PC-3 (cell line): ENCODE data around the gene OMG. TPM values are rescaled to one million over a fixed set of nuclear protein-coding genes. Genes with fewer than 3 reads are reported as not detected.
"Not testable (repeated sequence)": the region's sequence is repeated elsewhere in the genome, so short reads cannot be mapped to it uniquely, and the experiment has no call there.

Experiments used
- ATAC-seq: fragments of 200-7000 bp; cut with Tn5 transposase; 2 replicates; pipeline ENCODE4 v1.9.1; 2020; ENCODE audit warnings: mild to moderate bottlenecking, moderate library complexity
- BruUV-seq: library from RNA; stranded (reverse); fragments of 400-500 nt; replicated peaks from 2 replicates; lab custom pipeline; 2021; lab: Mats Ljungman, UMichigan
- CTCF ChIA-PET: fragments of 300-600 bp; sonication (Branson Sonifier 250); formaldehyde crosslinking; loops from one replicate; lab custom pipeline; 2022; ENCODE audit warnings: antibody characterized with exemption; lab: Charles Lee
- POLR2A ChIA-PET: fragments of 300-600 bp; sonication (Branson Sonifier 250); formaldehyde crosslinking; loops from one replicate; lab custom pipeline; 2022; ENCODE audit warnings: antibody characterized with exemption; ENCODE audit not compliant: unreplicated experiment; lab: Charles Lee
- DNase-seq: peaks from one replicate; pipeline ENCODE4 v3.0.0-alpha.2; 2015
- H2AFZ ChIP-seq: fragments of 300-600 bp; sonication (generic); 2 replicates; pipeline ENCODE4 v1.6.0; 2016; ENCODE audit warnings: antibody characterized with exemption, low read length
- H3F3A ChIP-seq: fragments of 300-600 bp; sonication (generic); one replicate; pipeline ENCODE4 v1.6.0; 2017; ENCODE audit warnings: antibody characterized with exemption, low read length, control low read depth, mild to moderate bottlenecking; ENCODE audit not compliant: unreplicated experiment
- H3K27ac ChIP-seq: fragments of 300-600 bp; sonication (generic); 2 replicates; pipeline ENCODE4 v1.5.1; 2016; ENCODE audit warnings: mild to moderate bottlenecking, low read length
- H3K27me3 ChIP-seq: fragments of 300-600 bp; sonication (generic); 2 replicates; pipeline ENCODE4 v1.6.1; 2016; ENCODE audit warnings: low read length, mixed read lengths
- H3K36me3 ChIP-seq: fragments of 300-600 bp; sonication (generic); 2 replicates; pipeline ENCODE4 v1.6.1; 2016; ENCODE audit warnings: low read depth, mixed run types, low read length, mixed read lengths
- H3K4me1 ChIP-seq: fragments of 300-600 bp; sonication (generic); 2 replicates; pipeline ENCODE4 v1.5.1; 2016; ENCODE audit warnings: low read length; ENCODE audit not compliant: insufficient read depth
- H3K4me2 ChIP-seq: fragments of 300-600 bp; sonication (generic); 2 replicates; pipeline ENCODE4 v1.6.0; 2016; ENCODE audit warnings: low read length
- H3K4me3 ChIP-seq: fragments of 300-600 bp; sonication (generic); 2 replicates; pipeline ENCODE4 v1.5.1; 2016; ENCODE audit warnings: mild to moderate bottlenecking, low read length, mixed read lengths
- H3K79me2 ChIP-seq: fragments of 300-600 bp; sonication (generic); 2 replicates; pipeline ENCODE4 v1.6.1; 2017; ENCODE audit warnings: low read length, mixed read lengths
- H3K9ac ChIP-seq: fragments of 300-600 bp; sonication (generic); 2 replicates; pipeline ENCODE4 v1.6.0; 2016; ENCODE audit warnings: mild to moderate bottlenecking, low read length
- H3K9me2 ChIP-seq: fragments of 300-600 bp; sonication (generic); replicated peaks from 2 replicates; pipeline ENCODE4 v1.6.1; 2016; ENCODE audit warnings: mixed run types, low read length, mixed read lengths
- H3K9me3 ChIP-seq: fragments of 300-600 bp; sonication (generic); 2 replicates; pipeline ENCODE4 v1.6.1; 2016; ENCODE audit warnings: low read length, mixed read lengths
- H4K20me1 ChIP-seq: fragments of 300-600 bp; sonication (generic); 2 replicates; pipeline ENCODE4 v1.6.1; 2016; ENCODE audit warnings: low read length, mixed read lengths
- CTCF ChIP-seq: fragments of 300-600 bp; sonication (generic); conservative IDR thresholded peaks from 2 replicates; pipeline ENCODE4 v1.5.1; 2017; ENCODE audit warnings: antibody characterized with exemption, low read depth, mild to moderate bottlenecking, low read length
- EZH2 ChIP-seq: fragments of 300-600 bp; sonication (generic); IDR thresholded peaks from one replicate; pipeline ENCODE4 v1.6.1; 2017; ENCODE audit warnings: antibody characterized with exemption, mild to moderate bottlenecking, low read length; ENCODE audit not compliant: unreplicated experiment
- EZH2phosphoT487 ChIP-seq: fragments of 300-600 bp; sonication (generic); IDR thresholded peaks from 2 replicates; pipeline ENCODE4 v1.6.1; 2018; ENCODE audit warnings: mild to moderate bottlenecking, antibody characterized with exemption, low read length, borderline replicate concordance
- intact Hi-C: fragments of 100-400 bp; cut with micrococcal nuclease; formaldehyde crosslinking; loops from 2 replicates; pipeline ENCODE4 v1.9.0; 2023
- total RNA-seq: library from RNA; depleted of rRNA; stranded (reverse); fragments of >200 nt; gene quantifications from 2 replicates; pipeline ENCODE4 v1.2.3, GENCODE V29; 2014

OMG gene
- total RNA-seq, 1 experiment from 2014 or later, result not detected

DNA sequence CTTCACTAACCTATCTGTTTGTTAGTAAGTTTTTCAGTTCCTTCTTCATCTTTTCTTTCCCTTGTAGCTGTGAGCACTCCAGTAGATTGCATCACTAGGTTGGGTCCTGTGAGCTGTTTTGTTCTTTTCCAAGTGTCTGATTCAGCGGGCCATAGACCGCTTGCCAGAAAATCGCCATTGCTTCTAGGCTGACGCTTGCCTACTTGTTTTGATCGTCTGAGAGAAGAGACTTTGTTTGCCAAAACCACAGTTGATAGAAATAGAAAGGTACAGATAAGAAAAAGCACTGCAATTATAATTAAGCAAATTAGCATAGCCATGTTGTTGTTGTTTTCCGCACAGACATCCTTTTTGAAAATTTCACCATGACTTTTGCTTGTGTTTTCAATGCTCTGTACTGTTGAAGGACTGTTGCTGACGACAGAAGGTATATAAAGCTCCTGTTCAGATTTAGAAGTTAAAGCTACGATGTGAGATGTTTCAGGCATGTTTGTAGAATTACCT, 21.3 kb upstream of the OMG start:
- H3K27ac ChIP-seq, result no peak overlapping the region
- POLR2A ChIA-PET, result no interaction called here
- no peak for DNase-seq

DNA sequence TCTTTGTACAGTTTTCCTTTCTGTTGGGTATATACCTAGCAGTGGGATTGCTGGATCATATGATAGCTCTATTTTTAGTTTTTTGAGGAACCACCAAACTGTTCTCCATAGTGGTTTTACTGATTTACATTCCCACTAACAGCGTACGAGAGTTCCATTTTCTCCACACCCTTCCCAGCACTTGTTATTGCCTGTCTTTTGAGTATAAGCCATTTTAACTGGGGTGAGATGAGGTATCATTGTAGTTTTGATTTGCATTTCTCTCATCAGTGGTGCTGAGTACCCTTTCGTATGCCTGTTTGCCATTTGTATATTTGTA, 17.7 kb upstream of the OMG start:
- Histone ChIP-seq H3K27ac (peak overlapping the region; percentile 72), H2AFZ (no peak overlapping the region), H4K20me1 (no peaks in the 10 kb centered on the region), H3K4me2 (no peak overlapping the region), H3K9me3 (no peaks in the 10 kb centered on the region), H3K79me2 (no peaks in the 10 kb centered on the region), H3K9me2 (no peaks in the 10 kb centered on the region), H3K27me3 (no peaks in the 10 kb centered on the region), H3K9ac (no peak overlapping the region), H3F3A (no peaks in the 10 kb centered on the region), H3K36me3 (no peaks in the 10 kb centered on the region), H3K4me3 (no peak overlapping the region), H3K4me1 (peaks cover 17% of the 10 kb centered on the region)
- DNase-seq (no peak), ATAC-seq (no peak)
- no TSS peak for BruUV-seq
- ChIA-PET POLR2A (no interaction called here), CTCF (no interaction called here)
- TF ChIP-seq CTCF, result no peak
- TF ChIP-seq EZH2, result no peak
- TF ChIP-seq EZH2phosphoT487, result no peak
- intact Hi-C loops, result loop anchor here (10.0 kb wide), 1 partner anchor 50 kb away; no protein-coding TSS in a partner anchor

More for the DNA sequence above, 21.3 kb upstream of the OMG start:
- Histone ChIP-seq H4K20me1 (no peaks in the 10 kb centered on the region), H3K4me1 (peaks cover 31% of the 10 kb centered on the region), H3K9me3 (no peaks in the 10 kb centered on the region), H3K4me3 (no peak overlapping the region), H3K9ac (no peak overlapping the region), H3K27me3 (no peaks in the 10 kb centered on the region), H3K36me3 (no peaks in the 10 kb centered on the region), H2AFZ (no peak overlapping the region), H3K79me2 (no peaks in the 10 kb centered on the region), H3K4me2 (no peak overlapping the region), H3K9me2 (no peaks in the 10 kb centered on the region), H3F3A (no peaks in the 10 kb centered on the region)
- no peak for ATAC-seq
- BruUV-seq, result no TSS peak
- intact Hi-C loops, result loop anchor here (10.0 kb wide), 1 partner anchor 46 kb away; no protein-coding TSS in a partner anchor
- CTCF ChIA-PET, result no interaction called here
- no peak for TF ChIP-seq EZH2
- TF ChIP-seq CTCF, result no peak
- no peak for TF ChIP-seq EZH2phosphoT487

DNA sequence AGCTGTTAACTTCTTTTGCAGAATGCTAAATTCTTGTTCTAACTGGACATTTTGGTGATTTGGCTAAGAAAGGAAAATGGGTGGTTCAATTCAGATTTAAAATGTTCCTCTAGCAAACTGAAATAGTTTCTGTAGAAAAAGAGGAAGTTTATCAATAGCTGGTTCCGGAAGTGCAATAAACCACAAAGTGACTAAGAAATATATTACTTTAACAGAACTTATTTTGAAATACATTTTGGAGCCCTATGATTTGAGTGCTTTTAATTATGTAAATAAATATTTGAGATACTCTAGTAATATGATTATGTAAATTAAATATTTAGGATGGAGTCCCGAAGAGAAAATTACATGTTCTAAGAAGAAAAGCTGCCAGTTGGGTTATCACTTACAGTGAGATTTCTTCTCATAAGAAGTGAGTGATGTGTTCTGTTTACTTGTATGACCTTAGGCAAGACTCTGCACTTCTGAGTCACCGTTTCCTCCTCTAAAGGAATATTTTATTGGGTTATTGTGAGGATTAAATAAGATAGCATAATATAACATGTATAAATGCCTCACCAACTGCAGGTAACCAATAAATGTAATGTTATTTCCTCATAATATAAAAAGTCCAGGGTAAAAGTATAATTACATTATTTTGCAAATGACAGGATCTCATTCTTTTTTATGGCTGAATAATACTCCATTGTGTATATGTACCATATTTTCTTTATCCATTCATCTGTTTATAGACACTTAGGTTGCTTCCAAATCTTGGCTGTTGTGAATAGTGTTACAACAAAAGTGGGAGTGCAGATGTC, 17.1 kb upstream of the OMG start, which contains the start of gene EVI2B:
Gene EVI2B (minus strand): TSS at position 73 of the 800 bp plus-strand sequence. CDS start 8,445 bp downstream, outside the sequence.
- ATAC-seq, result peak; percentile 98

GRCh38 chr17:31312223-31312622, 15.2 kb upstream of the OMG start:
- POLR2A ChIA-PET, H2AFZ ChIP-seq, H3K79me2 ChIP-seq, H3K9me2 ChIP-seq, H3K36me3 ChIP-seq, H3K27me3 ChIP-seq, H3K4me2 ChIP-seq, DNase-seq, H4K20me1 ChIP-seq, H3K9me3 ChIP-seq, H3K27ac ChIP-seq, H3K4me3 ChIP-seq, H3K9ac ChIP-seq, ATAC-seq, BruUV-seq, H3F3A ChIP-seq, CTCF ChIA-PET: not testable (repeated sequence)
- H3K4me1 ChIP-seq, result peaks cover 17% of the 10 kb centered on the region
- intact Hi-C loops, result loop anchor here (10.0 kb wide), 1 partner anchor 53 kb away; no protein-coding TSS in a partner anchor

More for the DNA sequence above, 17.1 kb upstream of the OMG start, which contains the start of gene EVI2B:
- Histone ChIP-seq H2AFZ (no peak within 1 kb of the TSS), H3K36me3 (no peaks in the 10 kb centered on the region), H3F3A (no peaks in the 10 kb centered on the region), H3K4me3 (peak within 1 kb of the TSS; percentile 15; the same call in 1 of the 2 replicates), H3K27me3 (no peaks in the 10 kb centered on the region), H3K4me1 (peaks cover 17% of the 10 kb centered on the region), H3K27ac (peak within 1 kb of the TSS; percentile 72), H3K79me2 (no peaks in the 10 kb centered on the region), H4K20me1 (no peaks in the 10 kb centered on the region), H3K9me3 (no peaks in the 10 kb centered on the region), H3K9ac (peak within 1 kb of the TSS; percentile 26; the same call in 1 of the 2 replicates), H3K4me2 (peak within 1 kb of the TSS; percentile 72), H3K9me2 (no peaks in the 10 kb centered on the region)
- ChIA-PET CTCF (no interaction called here), POLR2A (no interaction called here)
- no peak for TF ChIP-seq EZH2phosphoT487
- TF ChIP-seq EZH2, result no peak
- BruUV-seq, result no TSS peak
- intact Hi-C loops, result loop anchor here (10.0 kb wide), 1 partner anchor 51 kb away; no protein-coding TSS in a partner anchor
- peak; percentile 82 for DNase-seq
